GM12878 (cell line): Measurements from ENCODE around the gene CCDC141. TPM values are rescaled to one million over a fixed set of nuclear protein-coding genes. Genes with fewer than 3 reads are reported as not detected.

Experiments
- BCL11A ChIP-seq: IDR thresholded peaks from 2 replicates; pipeline ENCODE4 v1.6.1; 2011; ENCODE audit warnings: low read depth, low read length
- BRCA1 ChIP-seq: IDR thresholded peaks from 2 replicates; pipeline ENCODE4 v1.6.1; 2011; ENCODE audit warnings: low read depth, low read length, improper control_type of control experiment
- DPF2 ChIP-seq: fragments of 450-650 bp; IDR thresholded peaks from 2 replicates; pipeline ENCODE4 v1.6.1; 2017; ENCODE audit warnings: mild to moderate bottlenecking
- EED ChIP-seq: sonication (generic); IDR thresholded peaks from 2 replicates; pipeline ENCODE4 v1.6.1; 2016; ENCODE audit warnings: antibody characterized with exemption, low read depth
- EP300 ChIP-seq, 2 experiments: fragments of 150-350 bp in 1 of 2; IDR thresholded peaks; 2 replicates each; pipeline ENCODE4 v1.6.1; 2011 to 2012; ENCODE audit warnings: low read depth in 2 of 2, low read length in 2 of 2, borderline replicate concordance in 1 of 2, improper control_type of control experiment in 1 of 2, inconsistent platforms in 1 of 2; ENCODE audit not compliant: control insufficient read depth in 1 of 2
- EZH2 ChIP-seq: IDR thresholded peaks from 2 replicates; pipeline ENCODE4 v1.6.1; 2012; ENCODE audit warnings: low read depth, mild to moderate bottlenecking, control low read depth, inconsistent platforms, low read length, borderline replicate concordance; ENCODE audit not compliant: control insufficient read depth
- HDAC6 ChIP-seq: fragments of 200-600 bp; sonication (generic); IDR thresholded peaks from one replicate; pipeline ENCODE4 v1.8.0; 2017; ENCODE audit warnings: antibody characterized with exemption; ENCODE audit not compliant: unreplicated experiment
- IRF4 ChIP-seq: IDR thresholded peaks from 2 replicates; pipeline ENCODE4 v1.6.1; 2011; ENCODE audit warnings: low read depth, low read length
- JUNB ChIP-seq: IDR thresholded peaks from 2 replicates; pipeline ENCODE4 v1.6.1; 2016; ENCODE audit warnings: antibody characterized with exemption, mild to moderate bottlenecking
- KDM1A ChIP-seq: fragments of 200-600 bp; sonication (generic); IDR thresholded peaks from 2 replicates; pipeline ENCODE4 v1.6.1; 2016; ENCODE audit warnings: borderline replicate concordance
- LARP7 ChIP-seq: fragments of 450-650 bp; IDR thresholded peaks from 2 replicates; pipeline ENCODE4 v1.6.1; 2017; ENCODE audit warnings: mild to moderate bottlenecking
- MTA2 ChIP-seq: fragments of 450-650 bp; IDR thresholded peaks from 2 replicates; pipeline ENCODE4 v1.6.1; 2016; ENCODE audit warnings: low read depth, mild to moderate bottlenecking, moderate library complexity
- NFYA ChIP-seq: IDR thresholded peaks from 2 replicates; pipeline ENCODE4 v1.6.1; 2011; ENCODE audit warnings: low read depth, mild to moderate bottlenecking, low read length, improper control_type of control experiment, borderline replicate concordance
- NR2C1 ChIP-seq: fragments of 450-650 bp; IDR thresholded peaks from 2 replicates; pipeline ENCODE4 v1.6.1; 2017; ENCODE audit warnings: antibody characterized with exemption, mild to moderate bottlenecking, moderate library complexity
- NRF1 ChIP-seq: conservative IDR thresholded peaks from 2 replicates; pipeline ENCODE4 v1.6.1; 2011; ENCODE audit warnings: mild to moderate bottlenecking, low read depth, low read length, improper control_type of control experiment
- POLR2AphosphoS5 ChIP-seq: IDR thresholded peaks from 2 replicates; pipeline ENCODE4 v1.6.1; 2011; ENCODE audit warnings: mild to moderate bottlenecking, low read length, inconsistent platforms
- SMARCA5 ChIP-seq: fragments of 450-650 bp; IDR thresholded peaks from 2 replicates; pipeline ENCODE4 v1.6.1; 2017; ENCODE audit warnings: mild to moderate bottlenecking
- SUZ12 ChIP-seq: fragments of 200-600 bp; sonication (generic); IDR thresholded peaks from one replicate; pipeline ENCODE4 v1.6.1; 2018; ENCODE audit warnings: antibody characterized with exemption, mild to moderate bottlenecking; ENCODE audit not compliant: unreplicated experiment
- TARDBP ChIP-seq: IDR thresholded peaks from 2 replicates; pipeline ENCODE4 v1.6.1; 2016; ENCODE audit warnings: borderline replicate concordance
- TBL1XR1 ChIP-seq: IDR thresholded peaks from 2 replicates; pipeline ENCODE4 v1.6.1; 2012; ENCODE audit warnings: low read depth, low read length, improper control_type of control experiment
- ZNF274 ChIP-seq: IDR thresholded peaks from one replicate; pipeline ENCODE4 v1.8.0; 2011; ENCODE audit not compliant: insufficient read length, insufficient read depth
- polyA plus RNA-seq, 11 experiments: library from polyadenylated mRNA; depleted of rRNA in 4 of 11; unstranded in 6 of 11; stranded (reverse) in 5 of 11; fragments of >200 nt; fragmentation: Nextera tagmentation in 4 of 11; fragmentation: Illumina TruSeq in 1 of 11; extraction: Ambion mirVana in 4 of 11; extraction: Trizol in 1 of 11; gene quantifications; 1 replicate in 1 of 11; 2 replicates in 10 of 11; pipeline versions ENCODE4 v1.2.1 to v1.2.3, GENCODE V29; 2011 to 2016; ENCODE audit warnings: inconsistent platforms in 2 of 11, missing spikeins in 2 of 11, low read depth in 1 of 11
- total RNA-seq, 4 experiments: library from RNA; depleted of rRNA in 3 of 4; stranded (reverse); fragments of >200 nt in 3 of 4; fragmentation: Illumina TruSeq in 1 of 4; extraction: Trizol in 1 of 4; gene quantifications; 2 replicates each; pipeline versions ENCODE4 v1.2.1 to v1.2.3, GENCODE V29; 2013 to 2021
- TF ChIP-seq, protein P1 (sequence below): fragments of 150-350 bp; IDR thresholded peaks from 2 replicates; pipeline ENCODE4 v1.6.1; 2016; ENCODE audit warnings: low read depth, low read length
- TF ChIP-seq, protein P2 (sequence below): IDR thresholded peaks from 2 replicates; pipeline ENCODE4 v1.6.1; 2011; ENCODE audit warnings: low read depth, mild to moderate bottlenecking, low read length, moderate library complexity, borderline replicate concordance; ENCODE audit errors: extremely low read depth
- TF ChIP-seq, protein P3 (sequence below): IDR thresholded peaks from 2 replicates; pipeline ENCODE4 v1.6.1; 2012; ENCODE audit warnings: improper control_type of control experiment, low read depth, low read length; ENCODE audit not compliant: insufficient replicate concordance

CCDC141 gene
- total and polyA plus RNA-seq, 10 of the 15 experiments (the other 5 are each of a cell fraction or from before 2014, with no cell fraction given): 0.84 to 12.5 (median 3.6) TPM

DNA sequence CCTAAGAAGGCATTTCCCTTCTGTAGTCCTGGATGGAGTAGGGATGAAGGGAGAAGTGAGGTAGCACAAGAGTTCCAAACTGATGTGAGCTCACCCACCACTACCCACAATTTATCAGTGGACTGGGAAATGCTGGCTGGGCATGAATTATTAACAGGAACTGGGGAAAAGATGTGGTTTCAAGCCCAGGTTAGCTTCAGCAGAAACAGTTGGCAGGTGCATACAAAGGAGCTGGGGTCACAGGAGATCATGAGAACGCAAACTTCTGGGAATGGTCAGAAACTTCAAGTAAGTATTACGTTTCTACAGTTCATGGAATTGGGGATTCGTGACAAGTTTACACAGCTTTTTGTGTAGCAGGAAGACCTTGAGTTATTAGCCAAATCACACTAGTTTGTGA is 5.4 kb downstream of the CCDC141 start (continued):
- TF ChIP-seq, protein P1, sequence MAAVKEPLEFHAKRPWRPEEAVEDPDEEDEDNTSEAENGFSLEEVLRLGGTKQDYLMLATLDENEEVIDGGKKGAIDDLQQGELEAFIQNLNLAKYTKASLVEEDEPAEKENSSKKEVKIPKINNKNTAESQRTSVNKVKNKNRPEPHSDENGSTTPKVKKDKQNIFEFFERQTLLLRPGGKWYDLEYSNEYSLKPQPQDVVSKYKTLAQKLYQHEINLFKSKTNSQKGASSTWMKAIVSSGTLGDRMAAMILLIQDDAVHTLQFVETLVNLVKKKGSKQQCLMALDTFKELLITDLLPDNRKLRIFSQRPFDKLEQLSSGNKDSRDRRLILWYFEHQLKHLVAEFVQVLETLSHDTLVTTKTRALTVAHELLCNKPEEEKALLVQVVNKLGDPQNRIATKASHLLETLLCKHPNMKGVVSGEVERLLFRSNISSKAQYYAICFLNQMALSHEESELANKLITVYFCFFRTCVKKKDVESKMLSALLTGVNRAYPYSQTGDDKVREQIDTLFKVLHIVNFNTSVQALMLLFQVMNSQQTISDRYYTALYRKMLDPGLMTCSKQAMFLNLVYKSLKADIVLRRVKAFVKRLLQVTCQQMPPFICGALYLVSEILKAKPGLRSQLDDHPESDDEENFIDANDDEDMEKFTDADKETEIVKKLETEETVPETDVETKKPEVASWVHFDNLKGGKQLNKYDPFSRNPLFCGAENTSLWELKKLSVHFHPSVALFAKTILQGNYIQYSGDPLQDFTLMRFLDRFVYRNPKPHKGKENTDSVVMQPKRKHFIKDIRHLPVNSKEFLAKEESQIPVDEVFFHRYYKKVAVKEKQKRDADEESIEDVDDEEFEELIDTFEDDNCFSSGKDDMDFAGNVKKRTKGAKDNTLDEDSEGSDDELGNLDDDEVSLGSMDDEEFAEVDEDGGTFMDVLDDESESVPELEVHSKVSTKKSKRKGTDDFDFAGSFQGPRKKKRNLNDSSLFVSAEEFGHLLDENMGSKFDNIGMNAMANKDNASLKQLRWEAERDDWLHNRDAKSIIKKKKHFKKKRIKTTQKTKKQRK: no peak
- no peak for TF ChIP-seq LARP7
- no peak for TF ChIP-seq KDM1A
- TF ChIP-seq TBL1XR1: no peak
- no peak for TF ChIP-seq NRF1
- TF ChIP-seq DPF2: peak; percentile 49; the same call in 1 of the 2 replicates
- no peak for TF ChIP-seq NR2C1
- no peak for TF ChIP-seq NFYA
- no peak for TF ChIP-seq SUZ12
- no peak for TF ChIP-seq SMARCA5
- TF ChIP-seq MTA2: no peak
- peak; percentile 31; the same call in 1 of the 2 replicates for TF ChIP-seq BCL11A
- no peak for TF ChIP-seq JUNB
- TF ChIP-seq TARDBP: no peak
- TF ChIP-seq HDAC6: no peak
- TF ChIP-seq EZH2: no peak
- TF ChIP-seq, protein P2, sequence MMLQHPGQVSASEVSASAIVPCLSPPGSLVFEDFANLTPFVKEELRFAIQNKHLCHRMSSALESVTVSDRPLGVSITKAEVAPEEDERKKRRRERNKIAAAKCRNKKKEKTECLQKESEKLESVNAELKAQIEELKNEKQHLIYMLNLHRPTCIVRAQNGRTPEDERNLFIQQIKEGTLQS: no peak
- no peak for TF ChIP-seq POLR2AphosphoS5
- TF ChIP-seq ZNF274: no peak
- TF ChIP-seq BRCA1: no peak
- no peak for TF ChIP-seq EP300 (IDR thresholded peaks at IDR 0.05; ENCODE audit: borderline replicate concordance in 1 of 2, control insufficient read depth in 1 of 2, low read depth in 2 of 2, low read length in 2 of 2)
- TF ChIP-seq EED: peak; percentile 88
- TF ChIP-seq, protein P3, sequence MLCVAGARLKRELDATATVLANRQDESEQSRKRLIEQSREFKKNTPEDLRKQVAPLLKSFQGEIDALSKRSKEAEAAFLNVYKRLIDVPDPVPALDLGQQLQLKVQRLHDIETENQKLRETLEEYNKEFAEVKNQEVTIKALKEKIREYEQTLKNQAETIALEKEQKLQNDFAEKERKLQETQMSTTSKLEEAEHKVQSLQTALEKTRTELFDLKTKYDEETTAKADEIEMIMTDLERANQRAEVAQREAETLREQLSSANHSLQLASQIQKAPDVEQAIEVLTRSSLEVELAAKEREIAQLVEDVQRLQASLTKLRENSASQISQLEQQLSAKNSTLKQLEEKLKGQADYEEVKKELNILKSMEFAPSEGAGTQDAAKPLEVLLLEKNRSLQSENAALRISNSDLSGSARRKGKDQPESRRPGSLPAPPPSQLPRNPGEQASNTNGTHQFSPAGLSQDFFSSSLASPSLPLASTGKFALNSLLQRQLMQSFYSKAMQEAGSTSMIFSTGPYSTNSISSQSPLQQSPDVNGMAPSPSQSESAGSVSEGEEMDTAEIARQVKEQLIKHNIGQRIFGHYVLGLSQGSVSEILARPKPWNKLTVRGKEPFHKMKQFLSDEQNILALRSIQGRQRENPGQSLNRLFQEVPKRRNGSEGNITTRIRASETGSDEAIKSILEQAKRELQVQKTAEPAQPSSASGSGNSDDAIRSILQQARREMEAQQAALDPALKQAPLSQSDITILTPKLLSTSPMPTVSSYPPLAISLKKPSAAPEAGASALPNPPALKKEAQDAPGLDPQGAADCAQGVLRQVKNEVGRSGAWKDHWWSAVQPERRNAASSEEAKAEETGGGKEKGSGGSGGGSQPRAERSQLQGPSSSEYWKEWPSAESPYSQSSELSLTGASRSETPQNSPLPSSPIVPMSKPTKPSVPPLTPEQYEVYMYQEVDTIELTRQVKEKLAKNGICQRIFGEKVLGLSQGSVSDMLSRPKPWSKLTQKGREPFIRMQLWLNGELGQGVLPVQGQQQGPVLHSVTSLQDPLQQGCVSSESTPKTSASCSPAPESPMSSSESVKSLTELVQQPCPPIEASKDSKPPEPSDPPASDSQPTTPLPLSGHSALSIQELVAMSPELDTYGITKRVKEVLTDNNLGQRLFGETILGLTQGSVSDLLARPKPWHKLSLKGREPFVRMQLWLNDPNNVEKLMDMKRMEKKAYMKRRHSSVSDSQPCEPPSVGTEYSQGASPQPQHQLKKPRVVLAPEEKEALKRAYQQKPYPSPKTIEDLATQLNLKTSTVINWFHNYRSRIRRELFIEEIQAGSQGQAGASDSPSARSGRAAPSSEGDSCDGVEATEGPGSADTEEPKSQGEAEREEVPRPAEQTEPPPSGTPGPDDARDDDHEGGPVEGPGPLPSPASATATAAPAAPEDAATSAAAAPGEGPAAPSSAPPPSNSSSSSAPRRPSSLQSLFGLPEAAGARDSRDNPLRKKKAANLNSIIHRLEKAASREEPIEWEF: no peak
- no peak for TF ChIP-seq IRF4
